ENCODE results near the gene CHRNG. TPM values are rescaled to one million over a fixed set of nuclear protein-coding genes. Genes with fewer than 3 reads are reported as not detected.

Gene CHRNG
- total RNA-seq, 1 donor from 2014 or later, result not detected

- no peak for DNase-seq
- Histone ChIP-seq H3K27me3 (ENCODE audit: low read depth) (peaks cover 21% of the 10 kb centered on the region), H3K4me1 (peaks cover 11% of the 10 kb centered on the region), H3K27ac (replicated peaks) (no peak overlapping the region), H3K9me3 (replicated peaks) (no peaks in the 10 kb centered on the region), H3K36me3 (no peaks in the 10 kb centered on the region), H3K4me3 (no peak overlapping the region)
- TF ChIP-seq CTCF (IDR thresholded peaks at IDR 0.05; ENCODE audit: borderline replicate concordance), result no peak
- intact Hi-C loops (cut with micrococcal nuclease), result no loop called here
Observed at GRCh38 chr2:232497348-232497747, 42.1 kb upstream of the CHRNG start.

DNA sequence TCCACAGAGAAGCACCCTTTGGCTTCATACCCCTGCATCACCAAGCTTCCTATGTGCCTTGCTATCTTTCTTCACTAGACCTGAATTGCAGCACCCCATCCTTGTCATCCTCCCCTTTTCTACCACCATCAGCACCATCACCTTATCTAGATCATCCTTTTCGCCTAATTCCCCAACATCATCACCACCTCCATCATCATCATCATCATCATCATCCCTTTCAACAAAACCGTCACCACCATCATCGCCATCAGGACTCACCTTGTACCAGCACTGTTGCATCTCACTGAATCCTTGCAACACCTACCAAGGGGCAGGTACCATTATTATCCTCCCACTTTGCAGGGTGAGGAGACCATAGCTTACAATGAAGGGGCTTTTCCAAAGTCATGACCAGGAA, 41.0 kb upstream of the CHRNG start:
- intact Hi-C loops (cut with micrococcal nuclease), result no loop called here
- H3K9me3 ChIP-seq (replicated peaks), result no peaks in the 10 kb centered on the region
- TF ChIP-seq CTCF (IDR thresholded peaks at IDR 0.05; ENCODE audit: borderline replicate concordance), result no peak
- peaks cover 19% of the 10 kb centered on the region for H3K4me1 ChIP-seq
- DNase-seq, result no peak
- H3K27me3 ChIP-seq (ENCODE audit: low read depth), result peaks cover 30% of the 10 kb centered on the region
- H3K36me3 ChIP-seq, result no peaks in the 10 kb centered on the region
- H3K27ac ChIP-seq (replicated peaks), result no peak overlapping the region
- H3K4me3 ChIP-seq, result no peak overlapping the region

- Histone ChIP-seq H3K4me1 (peaks cover 23% of the 10 kb centered on the region), H3K27ac (replicated peaks) (no peak overlapping the region), H3K9me3 (replicated peaks) (no peaks in the 10 kb centered on the region), H3K4me3 (no peak overlapping the region), H3K36me3 (no peaks in the 10 kb centered on the region), H3K27me3 (ENCODE audit: low read depth) (peaks cover 56% of the 10 kb centered on the region)
- intact Hi-C loops (cut with micrococcal nuclease), result no loop called here
- DNase-seq, result no peak
- no peak for TF ChIP-seq CTCF (IDR thresholded peaks at IDR 0.05; ENCODE audit: borderline replicate concordance)
Observed at GRCh38 chr2:232501331-232501771, 38.1 kb upstream of the CHRNG start.

DNA sequence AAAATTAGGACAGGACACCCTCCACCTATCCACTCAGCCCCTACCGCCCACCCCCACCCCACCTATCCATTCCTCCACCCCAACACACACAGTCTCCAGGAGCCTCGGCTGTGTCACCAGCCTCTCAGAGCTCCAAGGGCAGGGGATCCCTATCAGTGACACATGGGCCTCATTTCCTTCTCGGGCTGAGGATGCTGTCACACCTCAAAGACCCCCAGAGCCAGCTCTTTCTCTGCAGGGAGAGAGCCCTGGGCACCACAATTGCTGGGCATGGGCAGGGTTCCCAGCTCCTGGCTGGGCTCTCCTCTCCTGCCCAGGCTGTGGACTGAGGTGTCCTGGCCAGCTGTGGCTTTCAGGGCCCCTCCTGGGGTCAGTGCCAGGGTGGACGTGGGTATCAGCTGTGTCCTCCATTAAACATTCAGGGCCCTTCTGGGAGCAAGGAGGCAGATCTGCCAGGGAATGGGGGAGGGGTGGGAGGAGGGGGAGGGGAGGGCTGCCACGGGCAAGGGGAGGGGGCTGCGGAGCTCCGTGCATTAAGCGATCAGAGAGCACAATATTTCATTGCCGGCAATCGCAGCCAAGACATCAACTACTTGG, 37.6 kb upstream of the CHRNG start:
- no peak overlapping the region for H3K27ac ChIP-seq (replicated peaks)
- DNase-seq, result no peak
- H3K9me3 ChIP-seq (replicated peaks), result no peaks in the 10 kb centered on the region
- peaks cover 56% of the 10 kb centered on the region for H3K27me3 ChIP-seq (ENCODE audit: low read depth)
- no peak for TF ChIP-seq CTCF (IDR thresholded peaks at IDR 0.05; ENCODE audit: borderline replicate concordance)
- intact Hi-C loops (cut with micrococcal nuclease), result no loop called here
- no peak overlapping the region for H3K4me3 ChIP-seq
- H3K36me3 ChIP-seq, result no peaks in the 10 kb centered on the region
- peaks cover 23% of the 10 kb centered on the region for H3K4me1 ChIP-seq

- H3K4me1 ChIP-seq, result peaks cover 23% of the 10 kb centered on the region
- H3K27ac ChIP-seq (replicated peaks), result no peak overlapping the region
- peaks cover 56% of the 10 kb centered on the region for H3K27me3 ChIP-seq (ENCODE audit: low read depth)
- no peak for TF ChIP-seq CTCF (IDR thresholded peaks at IDR 0.05; ENCODE audit: borderline replicate concordance)
- H3K4me3 ChIP-seq, result no peak overlapping the region
- H3K9me3 ChIP-seq (replicated peaks), result no peaks in the 10 kb centered on the region
- DNase-seq, result no peak
- intact Hi-C loops (cut with micrococcal nuclease), result no loop called here
- H3K36me3 ChIP-seq, result no peaks in the 10 kb centered on the region
Observed at GRCh38 chr2:232502511-232502910, 37.0 kb upstream of the CHRNG start.
